Loucy (cell line): ENCODE measurements around the gene ETV3L.
A peak's percentile ranks its signal among the peaks of the same experiment; 100 is the strongest.

ENCODE experiments used
- EZH2phosphoT487 ChIP-seq: fragments of 200-600 bp; IDR thresholded peaks from 2 replicates; pipeline ENCODE4 v1.6.1; 2018; ENCODE audit warnings: antibody characterized with exemption, mild to moderate bottlenecking, moderate library complexity, borderline replicate concordance
- TF ChIP-seq, protein P1 (sequence below): fragments of 200-600 bp; sonication (generic); conservative IDR thresholded peaks from 2 replicates; pipeline ENCODE4 v1.5.1; 2014; ENCODE audit warnings: mild to moderate bottlenecking, antibody characterized with exemption, low read length

DNA sequence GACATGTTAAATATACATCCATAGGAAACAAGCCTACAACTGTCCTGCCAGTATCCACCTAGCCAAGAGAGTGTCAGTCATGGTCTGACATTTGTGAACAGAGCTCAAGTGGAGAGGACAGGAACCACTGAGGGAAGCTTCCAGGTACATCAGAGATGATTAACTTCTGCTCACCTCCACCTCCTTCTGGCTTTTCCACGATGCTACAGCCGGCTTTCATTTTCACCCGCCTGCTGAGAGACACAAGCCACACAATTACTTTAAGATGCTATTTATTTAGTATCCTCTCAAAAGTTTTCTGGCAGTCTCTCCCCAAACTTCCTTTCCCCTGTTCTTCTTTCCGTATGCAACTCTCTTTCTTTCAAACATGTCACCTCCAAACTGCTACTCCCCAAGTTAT lies 36.5 kb upstream of the ETV3L start:
- no peak for TF ChIP-seq EZH2phosphoT487
- TF ChIP-seq, protein P1, sequence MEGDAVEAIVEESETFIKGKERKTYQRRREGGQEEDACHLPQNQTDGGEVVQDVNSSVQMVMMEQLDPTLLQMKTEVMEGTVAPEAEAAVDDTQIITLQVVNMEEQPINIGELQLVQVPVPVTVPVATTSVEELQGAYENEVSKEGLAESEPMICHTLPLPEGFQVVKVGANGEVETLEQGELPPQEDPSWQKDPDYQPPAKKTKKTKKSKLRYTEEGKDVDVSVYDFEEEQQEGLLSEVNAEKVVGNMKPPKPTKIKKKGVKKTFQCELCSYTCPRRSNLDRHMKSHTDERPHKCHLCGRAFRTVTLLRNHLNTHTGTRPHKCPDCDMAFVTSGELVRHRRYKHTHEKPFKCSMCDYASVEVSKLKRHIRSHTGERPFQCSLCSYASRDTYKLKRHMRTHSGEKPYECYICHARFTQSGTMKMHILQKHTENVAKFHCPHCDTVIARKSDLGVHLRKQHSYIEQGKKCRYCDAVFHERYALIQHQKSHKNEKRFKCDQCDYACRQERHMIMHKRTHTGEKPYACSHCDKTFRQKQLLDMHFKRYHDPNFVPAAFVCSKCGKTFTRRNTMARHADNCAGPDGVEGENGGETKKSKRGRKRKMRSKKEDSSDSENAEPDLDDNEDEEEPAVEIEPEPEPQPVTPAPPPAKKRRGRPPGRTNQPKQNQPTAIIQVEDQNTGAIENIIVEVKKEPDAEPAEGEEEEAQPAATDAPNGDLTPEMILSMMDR = peak; percentile 36
